GM12878 (cell line): ENCODE measurements around the gene MEIS1. TPM values are rescaled to one million over a fixed set of nuclear protein-coding genes. Genes with fewer than 3 reads are reported as not detected.

Experiments
- ATAC-seq: fragments of 200-7000 bp; cut with Tn5 transposase; 3 replicates; pipeline ENCODE4 v1.9.1; 2020; ENCODE audit warnings: mild to moderate bottlenecking, moderate library complexity
- BruUV-seq: library from RNA; stranded (reverse); fragments of 400-500 nt; replicated peaks from 2 replicates; lab custom pipeline; 2021; lab: Mats Ljungman, UMichigan
- CTCF ChIA-PET: fragments of 300-600 bp; sonication (Branson Sonifier 250); formaldehyde crosslinking; extraction: SDS; loops from one replicate; lab custom pipeline; 2021; ENCODE audit warnings: inconsistent platforms; lab: Yijun Ruan, JAX
- POLR2A ChIA-PET: fragments of 350-600 bp; formaldehyde crosslinking; extraction: SDS; loops from one replicate; lab custom pipeline; 2021; ENCODE audit warnings: inconsistent platforms; lab: Charles Lee
- RAD21 ChIA-PET: fragments of 300-600 bp; sonication (Branson Sonifier 250); formaldehyde crosslinking; loops from one replicate; lab custom pipeline; 2023; ENCODE audit warnings: antibody characterized with exemption; ENCODE audit not compliant: unreplicated experiment; lab: Charles Lee
- SMC1A ChIA-PET: fragments of 300-600 bp; sonication (Branson Sonifier 250); formaldehyde crosslinking; loops from one replicate; lab custom pipeline; 2023; ENCODE audit not compliant: unreplicated experiment, uncharacterized antibody; lab: Charles Lee
- DNase-seq: peaks from one replicate; pipeline ENCODE4 v3.0.0-alpha.2; 2011; ENCODE audit warnings: low read depth, low spot score
- FAIRE-seq: peaks from 3 replicates; lab custom pipeline; 2011; peaks lifted over from hg19 to GRCh38; lab: Jason Lieb, UNC
- H2AFZ ChIP-seq: 2 replicates; pipeline ENCODE4 v1.6.0; 2011; ENCODE audit warnings: low read depth, low read length, control low read depth; ENCODE audit not compliant: control insufficient read depth
- H3K27ac ChIP-seq: 2 replicates; pipeline ENCODE4 v1.5.1; 2011; ENCODE audit warnings: control low read depth; ENCODE audit not compliant: control insufficient read depth, insufficient read depth
- H3K27me3 ChIP-seq, 2 experiments: replicated peaks in 1 of 2; 2 replicates each; pipeline versions ENCODE4 v1.6.0 to v1.6.1; 2011; ENCODE audit warnings: low read length in 1 of 2; ENCODE audit not compliant: control insufficient read depth in 2 of 2, insufficient read depth in 2 of 2
- H3K36me3 ChIP-seq, 2 experiments: 2 replicates each; pipeline ENCODE4 v1.5.1; 2011; ENCODE audit warnings: low read length in 1 of 2; ENCODE audit not compliant: control insufficient read depth in 2 of 2, insufficient read depth in 2 of 2
- H3K4me1 ChIP-seq: 2 replicates; pipeline ENCODE4 v1.6.1; 2011; ENCODE audit warnings: mild to moderate bottlenecking, low read length, moderate library complexity, mixed read lengths; ENCODE audit not compliant: control insufficient read depth, insufficient read depth
- H3K4me2 ChIP-seq: 2 replicates; pipeline ENCODE4 v1.6.0; 2011; ENCODE audit warnings: control low read depth; ENCODE audit not compliant: control insufficient read depth, insufficient read depth
- H3K4me3 ChIP-seq: fragments of 200-600 bp; sonication (generic); 2 replicates; pipeline ENCODE4 v1.5.1; 2016
- H3K79me2 ChIP-seq: 2 replicates; pipeline ENCODE4 v1.6.0; 2011; ENCODE audit warnings: low read length; ENCODE audit not compliant: control insufficient read depth, insufficient read depth
- H3K9ac ChIP-seq: 2 replicates; pipeline ENCODE4 v1.8.0; 2011; ENCODE audit warnings: low read length, control low read depth, mixed read lengths; ENCODE audit not compliant: control insufficient read depth, insufficient read depth
- H3K9me3 ChIP-seq: replicated peaks from 3 replicates; pipeline ENCODE4 v1.5.1; 2011; ENCODE audit warnings: mild to moderate bottlenecking, low read length; ENCODE audit not compliant: control insufficient read depth, insufficient read depth
- H4K20me1 ChIP-seq: 2 replicates; pipeline ENCODE4 v1.6.0; 2011; ENCODE audit not compliant: control insufficient read depth, insufficient read depth
- BRCA1 ChIP-seq: IDR thresholded peaks from 2 replicates; pipeline ENCODE4 v1.6.1; 2011; ENCODE audit warnings: low read depth, low read length, improper control_type of control experiment
- EGR1 ChIP-seq, 2 experiments: IDR thresholded peaks; 1 replicate in 1 of 2; 2 replicates in 1 of 2; pipeline ENCODE4 v1.6.1; 2011 to 2012; ENCODE audit warnings: low read depth in 2 of 2, low read length in 2 of 2, borderline replicate concordance in 1 of 2, mild to moderate bottlenecking in 1 of 2, moderate library complexity in 1 of 2
- ETV6 ChIP-seq, 2 experiments: fragments of 450-650 bp in 1 of 2; IDR thresholded peaks in 1 of 2; conservative IDR thresholded peaks in 1 of 2; 2 replicates each; pipeline ENCODE4 v1.6.1; 2014; ENCODE audit warnings: antibody characterized with exemption in 1 of 2, borderline replicate concordance in 1 of 2, low read depth in 1 of 2, mild to moderate bottlenecking in 1 of 2, moderate library complexity in 1 of 2
- FOXK2 ChIP-seq: fragments of 450-650 bp; IDR thresholded peaks from 2 replicates; pipeline ENCODE4 v1.6.1; 2017; ENCODE audit warnings: mild to moderate bottlenecking, moderate library complexity
- POU2F2 ChIP-seq: IDR thresholded peaks from 3 replicates; pipeline ENCODE4 v1.6.1; 2011; ENCODE audit warnings: low read depth, mild to moderate bottlenecking, low read length, borderline replicate concordance
- RAD21 ChIP-seq: IDR thresholded peaks from 2 replicates; pipeline ENCODE4 v1.6.1; 2011; ENCODE audit warnings: mild to moderate bottlenecking, low read depth, low read length, moderate library complexity; ENCODE audit not compliant: insufficient read depth
- SMC3 ChIP-seq: IDR thresholded peaks from 2 replicates; pipeline ENCODE4 v1.6.1; 2011; ENCODE audit warnings: low read length, improper control_type of control experiment, borderline replicate concordance
- TCF7 ChIP-seq: IDR thresholded peaks from 2 replicates; pipeline ENCODE4 v1.6.1; 2014; ENCODE audit warnings: antibody characterized with exemption, borderline replicate concordance
- ZZZ3 ChIP-seq: IDR thresholded peaks from 2 replicates; pipeline ENCODE4 v1.6.1; 2011; ENCODE audit warnings: low read depth; ENCODE audit not compliant: control insufficient read depth, insufficient read length
- WGBS: methylation state at CpG from one replicate; pipeline ENCODE4 v1.1.6; 2016; ENCODE audit warnings: low lambda C conversion rate; ENCODE audit not compliant: insufficient replicate concordance, insufficient coverage; ENCODE audit errors: missing lambda C conversion rate; 5-methylcytosine and 5-hydroxymethylcytosine counted together
- in situ Hi-C: fragments of 300-500 bp; cut with MboI; formaldehyde crosslinking; loops from 9 replicates; pipeline ENCODE4 v1.14.3; 2018; ENCODE audit warnings: mixed read lengths
- intact Hi-C: fragments of 100-400 bp; cut with micrococcal nuclease; formaldehyde crosslinking; loops from one replicate; pipeline ENCODE4 v1.14.2; 2022; ENCODE audit not compliant: unreplicated experiment
- polyA plus RNA-seq, 11 experiments: library from polyadenylated mRNA; depleted of rRNA in 4 of 11; unstranded in 6 of 11; stranded (reverse) in 5 of 11; fragments of >200 nt; fragmentation: Nextera tagmentation in 4 of 11; fragmentation: Illumina TruSeq in 1 of 11; extraction: Ambion mirVana in 4 of 11; extraction: Trizol in 1 of 11; gene quantifications; 1 replicate in 1 of 11; 2 replicates in 10 of 11; pipeline versions ENCODE4 v1.2.1 to v1.2.3, GENCODE V29; 2011 to 2016; ENCODE audit warnings: inconsistent platforms in 2 of 11, missing spikeins in 2 of 11, low read depth in 1 of 11
- total RNA-seq, 4 experiments: library from RNA; depleted of rRNA in 3 of 4; stranded (reverse); fragments of >200 nt in 3 of 4; fragmentation: Illumina TruSeq in 1 of 4; extraction: Trizol in 1 of 4; gene quantifications; 2 replicates each; pipeline versions ENCODE4 v1.2.1 to v1.2.3, GENCODE V29; 2013 to 2021
- TF ChIP-seq, protein P1 (sequence below): IDR thresholded peaks from 2 replicates; pipeline ENCODE4 v1.6.1; 2012; ENCODE audit warnings: improper control_type of control experiment, low read depth, low read length; ENCODE audit not compliant: insufficient replicate concordance
- TF ChIP-seq, protein P2 (sequence below): fragments of 450-650 bp; IDR thresholded peaks from 2 replicates; pipeline ENCODE4 v1.6.1; 2017; ENCODE audit warnings: mild to moderate bottlenecking, moderate library complexity
- TF ChIP-seq, protein P3 (sequence below): fragments of 450-650 bp; IDR thresholded peaks from 2 replicates; pipeline ENCODE4 v1.6.1; 2018; ENCODE audit warnings: borderline replicate concordance, mild to moderate bottlenecking; ENCODE audit not compliant: partially characterized antibody

MEIS1 gene
- total and polyA plus RNA-seq, 10 of the 15 experiments (the other 5 are each of a cell fraction or from before 2014, with no cell fraction given): 0.04 to 0.31 (median 0.14) TPM; not detected in 6

DNA sequence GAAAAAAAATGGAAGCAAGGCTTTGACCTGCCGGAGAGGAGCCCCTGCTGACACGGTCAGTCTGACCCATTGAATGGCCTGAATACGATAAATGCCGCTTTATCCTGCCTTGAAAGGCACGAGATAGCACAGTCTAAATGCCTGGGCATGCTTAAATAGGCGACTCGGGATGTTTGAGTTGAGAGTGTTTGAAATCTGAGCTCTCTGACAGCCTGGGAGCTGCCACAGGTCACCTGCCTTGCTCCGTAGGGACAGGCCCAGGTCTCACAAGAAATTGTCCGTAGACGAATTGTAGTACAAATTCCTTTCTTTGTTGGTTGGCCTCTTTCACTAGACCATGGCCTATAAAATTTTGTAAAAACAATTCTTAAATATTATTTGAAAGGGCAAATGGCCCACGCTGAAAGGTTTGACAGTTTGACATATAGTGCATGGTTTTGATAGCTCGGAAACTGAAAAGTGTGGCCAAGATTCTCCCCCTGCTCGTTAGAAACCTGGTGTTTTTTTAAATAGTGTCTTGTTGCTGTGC lies 72.8 kb downstream of the MEIS1 start:
- POLR2A ChIA-PET: no interaction called here
- no peaks in the 10 kb centered on the region for H3K4me1 ChIP-seq
- no peak overlapping the region for H3K27ac ChIP-seq
- no peaks in the 10 kb centered on the region for H3K36me3 ChIP-seq
- H2AFZ ChIP-seq: no peak overlapping the region
- in situ Hi-C loops: no loop called here
- no peak overlapping the region for H3K9ac ChIP-seq
- DNase-seq (no peak), FAIRE-seq (no peak), ATAC-seq (no peak)
- no peaks in the 10 kb centered on the region for H3K79me2 ChIP-seq
- SMC1A ChIA-PET: no interaction called here
- H4K20me1 ChIP-seq: no peaks in the 10 kb centered on the region
- no peak overlapping the region for H3K4me3 ChIP-seq
- RAD21 ChIA-PET: no interaction called here
- WGBS: 21% methylated on average over 13 of the region's 13 CpGs
- intact Hi-C loops: no loop called here
- no peaks in the 10 kb centered on the region for H3K27me3 ChIP-seq
- no peaks in the 10 kb centered on the region for H3K9me3 ChIP-seq
- CTCF ChIA-PET: no interaction called here
- BruUV-seq: no TSS peak
- no peak overlapping the region for H3K4me2 ChIP-seq
- no peak for TF ChIP-seq TCF7
- TF ChIP-seq SMC3: no peak
- no peak for TF ChIP-seq ETV6 (conservative IDR thresholded peaks at IDR 0.05 in 1 of 2, IDR thresholded peaks at IDR 0.05 in 1 of 2; ENCODE audit: borderline replicate concordance in 1 of 2, low read depth in 1 of 2)
- no peak for TF ChIP-seq POU2F2
- TF ChIP-seq, protein P1, sequence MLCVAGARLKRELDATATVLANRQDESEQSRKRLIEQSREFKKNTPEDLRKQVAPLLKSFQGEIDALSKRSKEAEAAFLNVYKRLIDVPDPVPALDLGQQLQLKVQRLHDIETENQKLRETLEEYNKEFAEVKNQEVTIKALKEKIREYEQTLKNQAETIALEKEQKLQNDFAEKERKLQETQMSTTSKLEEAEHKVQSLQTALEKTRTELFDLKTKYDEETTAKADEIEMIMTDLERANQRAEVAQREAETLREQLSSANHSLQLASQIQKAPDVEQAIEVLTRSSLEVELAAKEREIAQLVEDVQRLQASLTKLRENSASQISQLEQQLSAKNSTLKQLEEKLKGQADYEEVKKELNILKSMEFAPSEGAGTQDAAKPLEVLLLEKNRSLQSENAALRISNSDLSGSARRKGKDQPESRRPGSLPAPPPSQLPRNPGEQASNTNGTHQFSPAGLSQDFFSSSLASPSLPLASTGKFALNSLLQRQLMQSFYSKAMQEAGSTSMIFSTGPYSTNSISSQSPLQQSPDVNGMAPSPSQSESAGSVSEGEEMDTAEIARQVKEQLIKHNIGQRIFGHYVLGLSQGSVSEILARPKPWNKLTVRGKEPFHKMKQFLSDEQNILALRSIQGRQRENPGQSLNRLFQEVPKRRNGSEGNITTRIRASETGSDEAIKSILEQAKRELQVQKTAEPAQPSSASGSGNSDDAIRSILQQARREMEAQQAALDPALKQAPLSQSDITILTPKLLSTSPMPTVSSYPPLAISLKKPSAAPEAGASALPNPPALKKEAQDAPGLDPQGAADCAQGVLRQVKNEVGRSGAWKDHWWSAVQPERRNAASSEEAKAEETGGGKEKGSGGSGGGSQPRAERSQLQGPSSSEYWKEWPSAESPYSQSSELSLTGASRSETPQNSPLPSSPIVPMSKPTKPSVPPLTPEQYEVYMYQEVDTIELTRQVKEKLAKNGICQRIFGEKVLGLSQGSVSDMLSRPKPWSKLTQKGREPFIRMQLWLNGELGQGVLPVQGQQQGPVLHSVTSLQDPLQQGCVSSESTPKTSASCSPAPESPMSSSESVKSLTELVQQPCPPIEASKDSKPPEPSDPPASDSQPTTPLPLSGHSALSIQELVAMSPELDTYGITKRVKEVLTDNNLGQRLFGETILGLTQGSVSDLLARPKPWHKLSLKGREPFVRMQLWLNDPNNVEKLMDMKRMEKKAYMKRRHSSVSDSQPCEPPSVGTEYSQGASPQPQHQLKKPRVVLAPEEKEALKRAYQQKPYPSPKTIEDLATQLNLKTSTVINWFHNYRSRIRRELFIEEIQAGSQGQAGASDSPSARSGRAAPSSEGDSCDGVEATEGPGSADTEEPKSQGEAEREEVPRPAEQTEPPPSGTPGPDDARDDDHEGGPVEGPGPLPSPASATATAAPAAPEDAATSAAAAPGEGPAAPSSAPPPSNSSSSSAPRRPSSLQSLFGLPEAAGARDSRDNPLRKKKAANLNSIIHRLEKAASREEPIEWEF: no peak
- no peak for TF ChIP-seq FOXK2
- TF ChIP-seq, protein P2, sequence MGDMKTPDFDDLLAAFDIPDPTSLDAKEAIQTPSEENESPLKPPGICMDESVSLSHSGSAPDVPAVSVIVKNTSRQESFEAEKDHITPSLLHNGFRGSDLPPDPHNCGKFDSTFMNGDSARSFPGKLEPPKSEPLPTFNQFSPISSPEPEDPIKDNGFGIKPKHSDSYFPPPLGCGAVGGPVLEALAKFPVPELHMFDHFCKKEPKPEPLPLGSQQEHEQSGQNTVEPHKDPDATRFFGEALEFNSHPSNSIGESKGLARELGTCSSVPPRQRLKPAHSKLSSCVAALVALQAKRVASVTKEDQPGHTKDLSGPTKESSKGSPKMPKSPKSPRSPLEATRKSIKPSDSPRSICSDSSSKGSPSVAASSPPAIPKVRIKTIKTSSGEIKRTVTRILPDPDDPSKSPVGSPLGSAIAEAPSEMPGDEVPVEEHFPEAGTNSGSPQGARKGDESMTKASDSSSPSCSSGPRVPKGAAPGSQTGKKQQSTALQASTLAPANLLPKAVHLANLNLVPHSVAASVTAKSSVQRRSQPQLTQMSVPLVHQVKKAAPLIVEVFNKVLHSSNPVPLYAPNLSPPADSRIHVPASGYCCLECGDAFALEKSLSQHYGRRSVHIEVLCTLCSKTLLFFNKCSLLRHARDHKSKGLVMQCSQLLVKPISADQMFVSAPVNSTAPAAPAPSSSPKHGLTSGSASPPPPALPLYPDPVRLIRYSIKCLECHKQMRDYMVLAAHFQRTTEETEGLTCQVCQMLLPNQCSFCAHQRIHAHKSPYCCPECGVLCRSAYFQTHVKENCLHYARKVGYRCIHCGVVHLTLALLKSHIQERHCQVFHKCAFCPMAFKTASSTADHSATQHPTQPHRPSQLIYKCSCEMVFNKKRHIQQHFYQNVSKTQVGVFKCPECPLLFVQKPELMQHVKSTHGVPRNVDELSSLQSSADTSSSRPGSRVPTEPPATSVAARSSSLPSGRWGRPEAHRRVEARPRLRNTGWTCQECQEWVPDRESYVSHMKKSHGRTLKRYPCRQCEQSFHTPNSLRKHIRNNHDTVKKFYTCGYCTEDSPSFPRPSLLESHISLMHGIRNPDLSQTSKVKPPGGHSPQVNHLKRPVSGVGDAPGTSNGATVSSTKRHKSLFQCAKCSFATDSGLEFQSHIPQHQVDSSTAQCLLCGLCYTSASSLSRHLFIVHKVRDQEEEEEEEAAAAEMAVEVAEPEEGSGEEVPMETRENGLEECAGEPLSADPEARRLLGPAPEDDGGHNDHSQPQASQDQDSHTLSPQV: no peak
- TF ChIP-seq EGR1 (IDR thresholded peaks at IDR 0.05; ENCODE audit: borderline replicate concordance in 1 of 2, low read depth in 2 of 2, low read length in 2 of 2): no peak
- TF ChIP-seq BRCA1: no peak
- no peak for TF ChIP-seq ZZZ3
- no peak for TF ChIP-seq RAD21
- TF ChIP-seq, protein P3, sequence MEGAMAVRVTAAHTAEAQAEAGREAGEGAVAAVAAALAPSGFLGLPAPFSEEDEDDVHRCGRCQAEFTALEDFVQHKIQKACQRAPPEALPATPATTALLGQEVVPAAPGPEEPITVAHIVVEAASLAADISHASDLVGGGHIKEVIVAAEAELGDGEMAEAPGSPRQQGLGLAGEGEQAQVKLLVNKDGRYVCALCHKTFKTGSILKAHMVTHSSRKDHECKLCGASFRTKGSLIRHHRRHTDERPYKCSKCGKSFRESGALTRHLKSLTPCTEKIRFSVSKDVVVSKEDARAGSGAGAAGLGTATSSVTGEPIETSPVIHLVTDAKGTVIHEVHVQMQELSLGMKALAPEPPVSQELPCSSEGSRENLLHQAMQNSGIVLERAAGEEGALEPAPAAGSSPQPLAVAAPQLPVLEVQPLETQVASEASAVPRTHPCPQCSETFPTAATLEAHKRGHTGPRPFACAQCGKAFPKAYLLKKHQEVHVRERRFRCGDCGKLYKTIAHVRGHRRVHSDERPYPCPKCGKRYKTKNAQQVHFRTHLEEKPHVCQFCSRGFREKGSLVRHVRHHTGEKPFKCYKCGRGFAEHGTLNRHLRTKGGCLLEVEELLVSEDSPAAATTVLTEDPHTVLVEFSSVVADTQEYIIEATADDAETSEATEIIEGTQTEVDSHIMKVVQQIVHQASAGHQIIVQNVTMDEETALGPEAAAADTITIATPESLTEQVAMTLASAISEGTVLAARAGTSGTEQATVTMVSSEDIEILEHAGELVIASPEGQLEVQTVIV: no peak
